Retina (tissue), 1 donor: Measurements from ENCODE around the gene RTL10.
"Not testable (repeated sequence)": the region's sequence is repeated elsewhere in the genome, so short reads cannot be mapped to it uniquely, and the experiment has no call there.

ENCODE experiments used
- DNase-seq: peaks from one replicate; pipeline ENCODE4 v3.0.0-alpha.2; 2016

Gene RTL10

GRCh38 chr22:19888131-19888746 is 33.6 kb upstream of the RTL10 start:
- no peak for DNase-seq

DNA sequence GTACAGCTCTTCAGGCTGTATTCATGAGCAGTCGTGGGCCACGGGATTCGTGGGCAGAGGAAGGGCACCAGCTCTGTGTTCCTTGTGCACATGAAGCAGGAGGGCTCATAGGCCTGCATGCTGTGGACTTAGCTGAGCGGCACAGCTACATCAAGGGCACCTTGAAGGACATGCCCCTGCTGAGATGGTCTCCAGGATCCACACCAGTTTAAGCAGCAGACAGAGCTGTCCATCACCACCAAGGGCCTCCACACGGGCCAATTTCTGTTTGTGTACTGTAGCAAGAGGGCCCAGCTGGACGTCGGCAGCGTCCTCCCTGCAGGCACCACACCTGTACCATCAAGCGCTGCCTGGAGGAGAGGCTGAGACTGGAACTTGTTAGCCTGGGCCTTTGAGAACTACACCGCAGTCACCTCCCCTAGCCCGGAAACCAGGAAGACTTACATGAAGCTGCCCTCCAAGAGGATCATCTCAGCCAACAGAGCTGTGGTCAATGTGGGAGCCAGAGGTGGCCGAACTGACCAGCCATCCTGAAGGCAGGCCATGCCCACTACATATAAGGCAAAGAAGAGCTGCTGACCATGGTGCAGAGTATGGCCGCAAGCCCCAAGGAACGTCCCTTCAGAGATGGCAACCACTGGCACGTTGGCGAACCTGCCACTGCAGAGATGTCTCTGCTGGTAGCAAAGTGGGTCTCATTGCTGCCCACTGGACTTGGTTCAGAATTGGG is 32.7 kb upstream of the RTL10 start:
- DNase-seq, result no peak

- DNase-seq, result no peak
These were observed 32.1 kb upstream of the RTL10 start for GRCh38 chr22:19886605-19887255.

GRCh38 chr22:19885841-19886592 is 31.3 kb upstream of the RTL10 start:
- DNase-seq, result peak; percentile 5

GRCh38 chr22:19884954-19885751 is 30.5 kb upstream of the RTL10 start:
- DNase-seq, result no peak

DNA sequence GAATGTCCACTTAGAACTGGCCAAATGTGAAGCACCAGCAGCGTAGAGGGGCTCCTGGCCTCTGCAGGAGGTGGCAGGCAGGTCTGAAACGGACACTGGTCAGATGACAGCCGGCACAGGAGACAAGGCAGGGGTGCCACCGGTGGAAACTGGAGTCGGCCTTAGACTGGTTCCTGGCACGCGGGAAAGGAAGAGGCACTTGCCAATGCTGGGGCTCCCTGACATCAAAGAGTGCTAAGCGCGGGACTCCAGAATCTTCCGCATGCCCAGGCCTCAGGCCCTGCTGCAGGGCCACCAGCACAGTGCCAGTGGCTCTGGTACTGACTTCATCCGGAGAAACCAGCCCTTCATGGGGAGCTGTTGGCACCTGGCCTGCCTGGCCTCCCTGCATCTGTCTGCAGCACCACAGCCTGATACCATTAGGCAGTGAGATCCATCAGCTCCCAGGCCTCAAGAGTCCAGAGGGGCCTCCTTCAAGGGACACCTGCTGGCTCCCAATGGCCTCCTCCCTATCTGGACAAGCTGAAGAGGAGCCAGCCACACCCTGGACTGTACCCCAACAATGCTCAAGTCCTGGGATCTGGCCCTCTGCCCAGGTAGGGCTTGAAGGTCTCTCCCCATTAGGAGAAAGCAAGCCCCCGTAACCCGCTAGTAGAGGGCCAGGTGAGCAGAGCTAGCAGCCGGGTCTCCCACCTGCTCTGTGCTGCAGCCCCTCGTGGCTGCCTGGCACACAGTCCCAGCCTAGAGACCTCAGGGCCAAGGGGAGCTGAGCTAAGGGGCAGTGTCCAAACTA is 29.7 kb upstream of the RTL10 start:
- DNase-seq, result no peak

GRCh38 chr22:19883446-19883845 is 28.8 kb upstream of the RTL10 start:
- not testable (repeated sequence) for DNase-seq

DNA sequence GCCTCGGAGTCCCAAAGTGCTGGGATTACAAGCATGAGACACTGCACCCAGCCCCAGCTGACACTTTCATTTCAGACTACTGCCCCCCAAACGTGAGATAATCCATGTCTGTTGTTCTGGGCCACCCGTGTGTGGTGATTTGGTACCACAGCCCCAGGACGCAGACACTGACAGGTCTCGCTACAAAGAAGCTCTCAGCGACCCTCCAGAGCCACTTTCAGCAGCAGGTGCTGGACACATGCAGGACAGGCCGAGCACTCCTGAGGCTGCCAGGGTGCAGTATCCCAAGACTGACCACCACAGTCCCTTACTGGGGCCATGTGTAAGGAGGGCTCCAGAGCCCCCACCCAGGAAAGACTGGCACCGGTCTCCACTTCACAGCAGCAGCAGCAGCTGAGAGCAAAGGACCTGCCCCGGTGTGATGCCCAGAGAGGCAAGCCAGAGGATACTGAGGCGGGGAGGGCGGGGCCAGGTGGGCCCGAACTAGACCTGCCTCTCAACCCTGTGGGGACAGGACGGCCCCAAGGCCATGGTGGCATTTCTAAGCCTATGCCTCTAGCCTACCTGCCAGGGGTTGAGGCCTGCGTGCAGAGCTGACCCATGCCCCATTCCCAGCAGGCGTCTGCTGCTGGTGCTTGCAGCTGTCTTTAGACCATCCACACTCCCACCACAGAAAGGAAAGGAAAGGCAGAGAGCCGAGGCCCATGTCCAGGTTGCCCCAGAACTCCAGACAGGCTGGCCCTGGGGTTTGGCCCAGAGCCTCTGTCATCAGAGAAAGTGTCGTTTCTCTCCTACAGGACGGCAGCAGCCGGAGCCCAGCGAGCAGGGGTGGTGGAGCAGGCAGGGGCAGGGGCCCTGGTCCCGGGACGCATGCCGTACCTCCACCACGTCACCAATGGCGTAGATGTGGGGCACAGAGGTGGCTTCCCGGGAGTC is 28.0 kb upstream of the RTL10 start:
- no peak for DNase-seq

- DNase-seq, result peak; percentile 82
These were observed 26.3 kb upstream of the RTL10 start for GRCh38 chr22:19880786-19881569.

GRCh38 chr22:19879992-19880785 is 25.5 kb upstream of the RTL10 start:
- DNase-seq, result peak; percentile 12

GRCh38 chr22:19879643-19879991 is 24.9 kb upstream of the RTL10 start:
- no peak for DNase-seq

GRCh38 chr22:19879246-19879570 is 24.5 kb upstream of the RTL10 start:
- no peak for DNase-seq

- peak; percentile 1 for DNase-seq
These were observed 24.0 kb upstream of the RTL10 start for GRCh38 chr22:19878461-19879245.

- DNase-seq, result no peak
These were observed 23.1 kb upstream of the RTL10 start for GRCh38 chr22:19877626-19878339.

GRCh38 chr22:19876941-19877625 is 22.4 kb upstream of the RTL10 start:
- no peak for DNase-seq

DNA sequence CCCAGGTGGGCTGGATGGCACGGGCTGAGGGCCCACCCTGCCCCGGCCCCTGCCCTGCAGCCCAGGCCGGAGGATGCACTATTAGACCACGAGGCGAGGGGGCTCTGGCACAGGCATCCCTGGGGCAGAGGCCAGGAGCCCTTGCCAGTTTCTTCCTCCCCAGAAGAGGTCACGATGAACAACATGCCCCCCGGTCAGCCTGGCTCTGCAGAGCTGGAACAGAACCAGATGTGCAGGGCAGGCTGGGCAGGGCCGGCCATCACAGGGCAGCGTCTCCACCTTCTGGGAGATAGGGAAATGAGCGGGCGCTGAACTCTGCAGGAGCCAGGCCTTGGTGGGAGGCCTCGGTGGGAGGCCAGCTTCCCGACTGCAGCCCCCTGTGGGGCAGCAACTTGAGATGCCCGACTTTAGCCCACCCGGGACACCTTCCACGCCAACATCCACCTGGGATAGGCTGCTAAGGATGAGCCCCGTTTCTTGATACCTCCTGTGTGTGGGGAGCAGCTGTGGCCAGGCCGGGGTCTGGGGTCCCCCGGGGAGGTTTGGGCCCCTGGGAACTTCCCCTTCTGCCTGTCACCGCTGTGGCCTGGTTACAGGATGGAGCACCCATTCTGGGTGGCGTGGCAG is 21.8 kb upstream of the RTL10 start:
- no peak for DNase-seq
